ENCODE data around the gene SMAD3.
"Not testable (repeated sequence)": the region's sequence is repeated elsewhere in the genome, so short reads cannot be mapped to it uniquely, and the experiment has no call there.

Gene SMAD3

DNA sequence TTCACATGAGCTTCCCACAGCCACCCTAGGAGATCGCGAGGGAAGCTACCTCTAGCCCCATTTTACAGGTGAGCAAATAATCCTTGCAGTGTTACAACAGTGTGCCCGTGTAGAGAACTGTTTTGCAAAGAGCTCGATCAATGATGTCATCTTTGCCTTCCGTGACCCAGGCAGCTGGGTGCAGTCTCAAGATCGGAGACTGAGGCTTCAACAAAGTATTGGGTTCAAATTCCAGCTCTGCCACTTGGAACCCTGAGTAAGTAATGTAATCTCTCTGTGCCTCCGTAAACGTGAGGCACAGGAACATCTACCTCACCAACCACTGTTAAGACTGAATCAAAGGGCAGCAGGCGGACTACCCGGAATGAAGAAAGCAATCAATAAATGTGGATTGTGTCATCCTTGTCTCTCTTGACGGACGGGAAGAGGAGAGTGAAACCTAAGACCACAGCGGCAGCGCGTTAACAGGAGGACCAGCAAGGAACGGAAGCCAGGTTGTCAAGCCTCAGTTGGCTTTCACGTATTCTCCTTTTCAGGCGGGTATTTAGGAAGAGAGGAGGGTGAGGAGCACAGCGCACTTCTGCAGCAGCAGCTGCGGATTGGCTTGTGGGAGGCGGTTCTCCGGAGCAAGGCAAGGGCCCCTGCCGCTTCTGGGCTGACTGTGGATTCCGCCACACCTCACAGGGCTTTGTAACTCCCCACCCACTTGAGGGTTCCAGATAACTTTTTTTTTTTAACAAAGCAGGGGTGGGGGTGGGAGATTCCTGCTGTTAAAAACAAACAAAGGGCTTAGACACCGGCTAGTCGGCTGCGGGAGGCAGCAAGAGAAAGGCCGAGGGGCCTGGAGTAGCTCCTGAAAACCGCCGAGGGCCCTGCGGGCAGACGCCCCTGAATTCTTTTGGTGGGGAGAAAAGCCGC is 1.5 kb upstream of the SMAD3 start:
- no peak for DNase-seq (ENCODE audit: low read depth in 2 of 2)

DNA sequence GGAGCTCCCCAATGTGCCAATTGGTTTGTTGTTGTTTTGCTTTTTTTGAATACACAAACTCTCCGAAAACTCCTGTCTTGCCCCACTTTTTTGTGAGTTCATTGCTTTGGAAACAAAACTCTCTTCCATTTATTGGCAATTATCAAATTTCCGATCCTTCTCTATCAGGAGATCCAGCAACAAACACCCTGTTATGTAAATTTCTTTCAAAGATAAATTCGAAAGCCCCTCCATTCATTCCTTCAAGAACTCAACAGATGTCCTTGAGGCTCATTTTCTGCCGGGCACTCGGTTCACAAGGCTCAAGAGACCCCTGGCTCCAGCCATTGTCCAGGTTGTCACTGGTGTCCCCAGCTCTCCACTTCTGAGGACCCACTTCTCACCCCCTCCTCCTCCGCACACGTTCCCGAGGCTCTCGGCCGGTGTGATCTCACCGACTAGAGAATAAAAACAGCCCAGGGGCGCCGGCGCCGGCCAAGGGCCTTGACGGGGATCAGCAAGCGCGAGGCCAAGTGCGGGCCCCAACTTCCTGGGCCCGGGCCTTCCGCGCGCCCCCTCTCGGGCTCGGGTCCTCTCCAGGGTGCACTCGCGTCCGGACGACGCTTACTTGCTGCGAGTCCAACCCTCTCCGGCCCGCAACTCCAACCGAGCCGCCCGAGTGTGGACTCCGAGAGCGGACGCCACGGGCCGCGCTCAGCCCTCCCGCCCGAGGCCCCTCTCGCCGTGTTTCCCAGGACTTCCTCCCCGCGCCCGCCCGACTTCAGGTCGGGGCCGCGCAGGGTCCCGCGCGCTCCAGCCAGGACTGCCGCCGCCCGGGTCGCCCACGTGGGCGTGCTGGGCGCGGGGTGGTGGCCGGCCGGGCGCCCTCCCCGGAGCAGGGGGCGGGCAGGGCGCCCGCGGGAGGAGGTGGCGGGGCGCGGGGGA is 533 bp upstream of the SMAD3 start:
- DNase-seq (ENCODE audit: low read depth in 2 of 2), result no peak

DNA sequence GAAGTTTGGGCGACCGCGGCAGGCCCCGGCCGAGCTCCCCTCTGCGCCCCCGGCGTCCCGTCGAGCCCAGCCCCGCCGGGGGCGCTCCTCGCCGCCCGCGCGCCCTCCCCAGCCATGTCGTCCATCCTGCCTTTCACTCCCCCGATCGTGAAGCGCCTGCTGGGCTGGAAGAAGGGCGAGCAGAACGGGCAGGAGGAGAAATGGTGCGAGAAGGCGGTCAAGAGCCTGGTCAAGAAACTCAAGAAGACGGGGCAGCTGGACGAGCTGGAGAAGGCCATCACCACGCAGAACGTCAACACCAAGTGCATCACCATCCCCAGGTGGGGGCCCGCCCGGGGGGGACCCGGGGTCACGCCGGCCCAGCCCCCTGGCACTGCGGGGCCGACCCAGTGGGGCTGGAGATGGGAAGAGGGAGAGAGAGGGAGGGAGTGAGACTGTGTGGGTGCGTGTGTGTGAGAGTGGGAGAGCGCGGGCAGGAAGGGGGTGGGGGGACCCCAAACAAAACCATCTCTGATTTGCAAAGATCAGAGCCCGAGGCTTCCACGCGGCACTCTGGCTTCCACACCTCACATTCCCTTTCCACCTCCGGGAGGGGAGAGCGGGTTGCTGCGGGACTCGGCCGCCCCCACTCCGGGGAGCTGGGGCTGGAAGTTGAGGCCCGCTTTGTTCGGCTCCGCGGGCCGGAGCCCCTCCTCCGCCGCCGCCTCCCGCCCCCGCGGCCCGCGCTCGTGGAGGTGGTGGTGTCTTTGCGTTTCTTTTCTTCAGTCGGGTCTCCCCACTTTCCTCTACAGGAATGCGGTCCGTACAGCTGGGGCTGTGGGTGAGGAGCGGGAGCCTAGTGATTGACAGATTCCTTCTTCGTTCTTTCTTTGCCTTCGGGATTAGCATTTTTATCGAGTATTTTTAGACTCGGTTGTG is 898 bp downstream of the SMAD3 start:
- no peak for DNase-seq (ENCODE audit: low read depth in 2 of 2)

- no peak for DNase-seq (ENCODE audit: low read depth in 2 of 2)
Measured at GRCh38 chr15:67066959-67067853, 1.8 kb downstream of the SMAD3 start.

DNA sequence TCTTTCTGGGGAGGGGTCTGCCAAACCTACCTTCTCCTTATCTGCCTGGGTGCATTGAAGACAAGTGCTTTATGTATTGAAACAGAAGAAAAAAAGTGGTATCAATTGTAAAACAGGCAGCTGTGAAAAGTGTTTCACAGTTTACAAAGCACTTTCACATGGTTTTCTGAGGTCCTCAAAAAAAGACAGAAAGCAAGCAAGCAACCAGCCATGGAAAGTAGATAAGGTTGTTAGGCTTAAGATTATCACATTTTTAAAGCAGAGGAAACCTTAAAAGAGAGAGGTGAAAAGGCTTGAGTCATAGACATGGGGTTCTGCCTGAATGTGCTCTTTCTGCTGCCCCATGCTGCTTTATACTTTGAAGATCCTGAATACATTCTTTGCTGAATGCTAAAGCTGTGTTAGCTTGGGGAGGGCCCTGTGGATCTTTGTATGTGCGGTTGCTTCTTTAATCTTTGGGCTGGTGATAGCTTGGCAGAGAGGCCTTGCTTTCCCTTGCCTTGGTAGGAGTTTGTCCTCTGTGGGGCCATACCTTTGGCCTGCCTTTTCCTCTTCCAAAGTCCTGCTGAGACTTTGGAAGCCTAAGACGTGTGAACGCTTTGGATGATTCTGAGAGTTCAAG is 2.6 kb downstream of the SMAD3 start:
- DNase-seq (ENCODE audit: low read depth in 2 of 2), result no peak

- DNase-seq (ENCODE audit: low read depth in 2 of 2), result no peak
Measured at GRCh38 chr15:67068710-67069400, 3.5 kb downstream of the SMAD3 start.

GRCh38 chr15:67070150-67070549 is 4.7 kb downstream of the SMAD3 start:
- DNase-seq (ENCODE audit: low read depth in 2 of 2), result no peak

GRCh38 chr15:67070892-67071664 is 5.7 kb downstream of the SMAD3 start:
- DNase-seq (ENCODE audit: low read depth in 2 of 2), result no peak

- DNase-seq (ENCODE audit: low read depth in 2 of 2), result no peak
Measured at GRCh38 chr15:67072442-67072841, 7.0 kb downstream of the SMAD3 start.

- DNase-seq (ENCODE audit: low read depth in 2 of 2), result no peak
Measured at GRCh38 chr15:67072958-67073357, 7.6 kb downstream of the SMAD3 start.

DNA sequence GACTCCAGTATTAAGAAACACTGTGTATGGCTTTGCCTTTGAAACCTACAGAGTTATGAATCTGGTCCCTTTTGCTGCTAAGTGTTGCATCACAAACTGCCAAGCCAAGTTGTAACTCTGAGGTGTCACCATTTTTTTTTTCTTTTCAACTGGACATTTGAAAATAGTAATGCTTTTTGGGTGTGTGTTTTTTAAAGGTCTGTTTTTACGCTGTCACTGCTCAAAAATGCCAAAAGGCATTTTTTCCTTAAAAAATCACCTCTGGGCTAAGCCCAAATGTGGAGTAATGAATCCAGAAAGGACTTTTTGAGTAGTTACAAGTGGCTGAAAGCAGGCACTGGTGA is 9.5 kb downstream of the SMAD3 start:
- no peak for DNase-seq (ENCODE audit: low read depth in 2 of 2)

DNA sequence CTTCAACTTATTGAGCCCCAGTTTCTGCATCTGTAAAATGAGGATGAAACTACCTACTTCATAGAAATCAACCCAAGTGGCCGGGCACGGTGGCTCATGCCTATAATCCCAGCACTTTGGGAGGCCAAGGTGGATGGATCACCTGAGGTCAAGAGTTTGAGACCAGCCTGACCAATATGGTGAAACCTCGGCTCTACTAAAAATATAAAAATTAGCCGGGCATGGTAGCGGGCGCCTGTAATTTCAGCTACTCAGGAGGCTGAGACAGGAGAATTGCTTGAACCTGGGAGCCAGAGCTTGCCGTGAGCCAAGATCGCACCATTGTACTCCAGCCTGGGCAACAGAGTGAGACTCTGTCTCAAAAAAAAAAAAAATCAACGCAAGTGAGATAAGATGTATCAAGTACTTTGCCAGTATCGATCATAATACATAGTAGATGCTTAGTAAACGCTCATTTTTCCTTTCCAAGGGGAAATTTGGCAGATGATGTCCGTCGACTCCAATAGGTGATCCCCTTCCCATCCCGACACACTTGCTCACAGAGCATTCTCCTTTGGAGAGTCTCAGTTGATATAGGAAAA is 10.2 kb downstream of the SMAD3 start:
- not testable (repeated sequence) for DNase-seq (ENCODE audit: low read depth in 2 of 2)

DNA sequence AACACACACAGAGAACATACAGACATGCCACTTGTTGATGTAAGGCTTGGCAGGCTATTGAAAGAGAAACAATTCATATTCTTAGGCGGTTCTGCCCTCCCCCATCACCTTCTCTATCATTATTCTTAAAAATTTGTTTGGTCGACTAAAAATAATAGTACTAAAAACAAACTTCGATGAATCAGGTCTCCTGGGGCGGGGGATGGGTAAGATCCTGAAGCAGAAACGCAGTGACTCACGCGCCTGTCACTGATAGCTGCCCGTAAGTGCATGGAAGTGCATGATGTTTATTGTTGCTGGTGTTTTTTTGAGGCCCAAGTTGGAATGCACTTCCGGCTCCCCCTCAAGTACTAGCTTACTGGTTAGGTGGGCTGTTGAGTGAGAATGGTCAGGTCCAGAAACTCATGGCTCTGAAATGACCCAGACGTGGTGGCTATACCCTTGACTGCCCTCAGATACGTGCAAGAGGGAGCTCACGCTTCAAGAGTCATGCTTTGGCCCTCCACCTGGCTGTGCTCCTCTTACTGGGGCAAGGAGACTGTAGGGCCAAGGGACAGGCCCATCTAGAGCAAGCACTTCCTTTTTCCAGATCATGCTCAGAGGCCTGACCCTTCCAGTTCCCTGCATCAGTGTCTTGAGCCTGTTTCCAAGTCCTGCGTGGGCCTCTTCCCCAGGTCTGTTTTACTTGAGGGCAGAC is 10.9 kb downstream of the SMAD3 start:
- DNase-seq (ENCODE audit: low read depth in 2 of 2), result no peak

GRCh38 chr15:67077641-67078215 is 12.3 kb downstream of the SMAD3 start:
- DNase-seq (ENCODE audit: low read depth in 2 of 2), result no peak

DNA sequence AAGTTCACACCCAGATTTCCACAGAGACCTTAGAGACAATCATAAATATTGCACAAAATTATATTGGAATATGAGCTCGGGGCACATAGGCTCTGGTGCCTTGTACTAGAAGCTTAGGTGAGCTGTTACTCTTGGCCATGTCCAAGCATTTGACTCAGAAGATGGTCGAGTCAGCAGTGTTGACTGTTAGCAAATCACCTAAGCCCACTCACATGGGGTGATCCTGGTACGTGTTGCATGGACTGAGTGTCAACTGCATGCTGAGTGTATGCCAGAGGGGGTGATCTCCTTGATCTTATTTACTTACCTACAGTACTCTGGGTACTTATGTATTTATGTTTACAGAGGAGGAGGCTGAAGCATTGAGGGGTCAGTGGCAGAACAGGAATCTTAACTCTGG is 14.0 kb downstream of the SMAD3 start:
- no peak for DNase-seq (ENCODE audit: low read depth in 2 of 2)

- no peak for DNase-seq (ENCODE audit: low read depth in 2 of 2)
Measured at GRCh38 chr15:67080118-67080899, 14.9 kb downstream of the SMAD3 start.
